ENCODE measurements around the gene KCNK15.

DNA sequence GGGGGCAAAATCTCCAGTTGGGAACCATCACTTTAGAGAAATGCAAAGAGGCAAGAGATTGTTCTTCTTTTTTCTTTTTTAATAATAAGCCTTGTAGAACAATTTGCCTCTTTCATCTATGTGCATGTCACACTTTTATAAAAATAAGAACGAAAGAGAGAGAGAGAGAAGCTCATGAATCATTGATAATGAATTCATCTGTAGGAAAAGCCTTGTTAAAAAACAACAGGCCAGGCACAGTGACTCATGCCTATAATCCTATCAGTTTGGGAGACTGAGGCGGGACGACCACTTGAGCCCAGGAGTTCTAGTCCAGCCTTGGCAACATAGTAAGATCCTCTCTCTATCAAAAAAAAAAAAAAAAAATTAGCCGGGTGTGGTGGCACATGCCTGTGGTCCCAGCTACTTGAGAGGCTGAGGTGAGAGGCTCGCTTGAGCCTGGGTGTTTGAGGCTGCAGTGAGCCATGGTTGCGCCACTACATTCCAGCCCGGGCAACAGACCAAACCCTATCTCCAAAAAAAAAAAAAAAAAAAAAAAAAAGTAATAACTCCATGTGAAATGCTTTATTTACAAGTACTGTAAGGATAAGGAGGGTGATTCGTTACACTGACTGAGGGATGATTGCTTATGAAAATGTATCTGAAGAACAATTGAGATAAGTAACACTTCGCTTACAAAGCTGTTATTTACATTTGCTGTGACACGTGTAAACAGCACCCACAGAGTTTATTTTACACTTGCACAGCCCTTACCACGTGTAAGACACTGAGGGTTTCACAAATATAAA is 24.5 kb upstream of the KCNK15 start:
- TF ChIP-seq, protein P1, sequence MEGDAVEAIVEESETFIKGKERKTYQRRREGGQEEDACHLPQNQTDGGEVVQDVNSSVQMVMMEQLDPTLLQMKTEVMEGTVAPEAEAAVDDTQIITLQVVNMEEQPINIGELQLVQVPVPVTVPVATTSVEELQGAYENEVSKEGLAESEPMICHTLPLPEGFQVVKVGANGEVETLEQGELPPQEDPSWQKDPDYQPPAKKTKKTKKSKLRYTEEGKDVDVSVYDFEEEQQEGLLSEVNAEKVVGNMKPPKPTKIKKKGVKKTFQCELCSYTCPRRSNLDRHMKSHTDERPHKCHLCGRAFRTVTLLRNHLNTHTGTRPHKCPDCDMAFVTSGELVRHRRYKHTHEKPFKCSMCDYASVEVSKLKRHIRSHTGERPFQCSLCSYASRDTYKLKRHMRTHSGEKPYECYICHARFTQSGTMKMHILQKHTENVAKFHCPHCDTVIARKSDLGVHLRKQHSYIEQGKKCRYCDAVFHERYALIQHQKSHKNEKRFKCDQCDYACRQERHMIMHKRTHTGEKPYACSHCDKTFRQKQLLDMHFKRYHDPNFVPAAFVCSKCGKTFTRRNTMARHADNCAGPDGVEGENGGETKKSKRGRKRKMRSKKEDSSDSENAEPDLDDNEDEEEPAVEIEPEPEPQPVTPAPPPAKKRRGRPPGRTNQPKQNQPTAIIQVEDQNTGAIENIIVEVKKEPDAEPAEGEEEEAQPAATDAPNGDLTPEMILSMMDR (IDR thresholded peaks at IDR 0.05; ENCODE audit: low read depth, low read length) = no peak
- TF ChIP-seq EZH2phosphoT487 (IDR thresholded peaks at IDR 0.05; ENCODE audit: low read depth) = no peak

Measured in OCI-LY3 (cell line).